Activated naive CD4-positive, alpha-beta T cell treated with anti-CD3 and anti-CD28 coated beads, Interleukin-2, amount 50 U/mL, for 24 hours (primary cell): ENCODE data around the gene TENT5C.

Source experiments
- H3K27ac Mint-ChIP-seq: one replicate; pipeline ENCODE4 v1.8.0; 2021; ENCODE audit warnings: mild to moderate bottlenecking, mixed read lengths
- H3K27me3 Mint-ChIP-seq: one replicate; pipeline ENCODE4 v1.8.0; 2021; ENCODE audit warnings: mixed read lengths
- H3K36me3 Mint-ChIP-seq: one replicate; pipeline ENCODE4 v1.8.0; 2021; ENCODE audit warnings: mixed read lengths
- H3K4me1 Mint-ChIP-seq: one replicate; pipeline ENCODE4 v1.8.0; 2021; ENCODE audit warnings: mixed read lengths
- H3K4me3 Mint-ChIP-seq: one replicate; pipeline ENCODE4 v1.8.0; 2021; ENCODE audit warnings: mild to moderate bottlenecking, mixed read lengths
- H3K9me3 Mint-ChIP-seq: one replicate; pipeline ENCODE4 v1.8.0; 2021; ENCODE audit warnings: mixed read lengths

The TENT5C gene

GRCh38 chr1:117631359-117632160 is 25.7 kb downstream of the TENT5C start:
- H3K9me3 Mint-ChIP-seq = no peaks in the 10 kb centered on the region
- H3K4me3 Mint-ChIP-seq = no peak overlapping the region
- H3K27me3 Mint-ChIP-seq = peaks cover 3% of the 10 kb centered on the region
- H3K27ac Mint-ChIP-seq = no peak overlapping the region
- H3K36me3 Mint-ChIP-seq = peaks cover 5% of the 10 kb centered on the region
- peaks cover 3% of the 10 kb centered on the region for H3K4me1 Mint-ChIP-seq

GRCh38 chr1:117632269-117633067 is 26.6 kb downstream of the TENT5C start:
- Mint-ChIP-seq H3K9me3 (no peaks in the 10 kb centered on the region), H3K27ac (no peak overlapping the region), H3K27me3 (peaks cover 6% of the 10 kb centered on the region), H3K4me1 (peaks cover 6% of the 10 kb centered on the region), H3K4me3 (no peak overlapping the region), H3K36me3 (peaks cover 5% of the 10 kb centered on the region)

- peaks cover 6% of the 10 kb centered on the region for H3K27me3 Mint-ChIP-seq
- H3K36me3 Mint-ChIP-seq = peaks cover 5% of the 10 kb centered on the region
- H3K27ac Mint-ChIP-seq = no peak overlapping the region
- peaks cover 6% of the 10 kb centered on the region for H3K4me1 Mint-ChIP-seq
- no peaks in the 10 kb centered on the region for H3K9me3 Mint-ChIP-seq
- no peak overlapping the region for H3K4me3 Mint-ChIP-seq
These were observed 27.2 kb downstream of the TENT5C start for GRCh38 chr1:117633068-117633345.

- H3K4me1 Mint-ChIP-seq = peaks cover 6% of the 10 kb centered on the region
- peaks cover 5% of the 10 kb centered on the region for H3K36me3 Mint-ChIP-seq
- H3K4me3 Mint-ChIP-seq = no peak overlapping the region
- no peaks in the 10 kb centered on the region for H3K9me3 Mint-ChIP-seq
- peaks cover 6% of the 10 kb centered on the region for H3K27me3 Mint-ChIP-seq
- no peak overlapping the region for H3K27ac Mint-ChIP-seq
These were observed 27.6 kb downstream of the TENT5C start for GRCh38 chr1:117633423-117633822.

DNA sequence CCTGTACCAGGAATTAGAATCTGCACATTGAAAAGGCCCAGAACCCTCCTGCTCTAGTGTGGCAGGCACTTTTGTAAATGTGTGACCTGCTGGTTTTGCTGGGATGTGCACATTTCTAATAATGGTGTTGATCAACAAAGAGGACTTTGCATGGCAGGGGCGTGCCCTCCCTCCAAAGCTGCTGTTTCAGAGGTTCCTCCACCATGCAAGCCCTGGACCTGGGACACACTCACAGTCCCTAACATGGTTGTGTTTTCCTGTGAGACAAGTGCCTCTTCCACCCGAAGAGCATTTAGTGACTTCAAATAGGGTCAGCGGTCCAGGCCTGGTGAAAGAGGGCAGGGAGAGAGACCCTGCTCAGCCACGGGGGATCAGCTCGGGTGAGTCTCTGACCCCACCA is 28.1 kb downstream of the TENT5C start:
- Mint-ChIP-seq H3K4me3 (no peak overlapping the region), H3K9me3 (no peaks in the 10 kb centered on the region), H3K27me3 (peaks cover 9% of the 10 kb centered on the region), H3K4me1 (peaks cover 6% of the 10 kb centered on the region), H3K36me3 (peaks cover 4% of the 10 kb centered on the region), H3K27ac (no peak overlapping the region)

- H3K4me1 Mint-ChIP-seq = peaks cover 6% of the 10 kb centered on the region
- H3K27ac Mint-ChIP-seq = no peak overlapping the region
- peaks cover 9% of the 10 kb centered on the region for H3K27me3 Mint-ChIP-seq
These were observed 28.8 kb downstream of the TENT5C start for GRCh38 chr1:117634631-117635030.

DNA sequence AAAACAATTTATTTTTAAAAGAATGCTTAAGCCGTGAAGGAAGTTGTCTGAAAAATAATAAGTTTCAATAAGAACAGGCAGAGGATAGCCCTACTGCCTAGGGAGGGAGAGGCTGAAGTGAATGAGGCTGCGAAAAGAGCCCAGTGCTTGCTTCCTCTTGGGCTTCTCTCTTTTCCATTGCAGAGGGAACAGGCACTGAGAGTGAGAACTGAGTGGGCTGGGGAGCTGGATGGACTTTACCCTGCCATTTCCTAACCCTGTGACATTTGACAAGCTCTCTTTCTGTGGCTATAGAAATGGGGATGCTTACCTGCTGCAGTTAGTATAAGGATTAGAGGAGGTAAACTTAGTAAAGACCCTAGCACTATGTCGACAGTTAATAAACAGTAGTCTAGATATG is 30.0 kb downstream of the TENT5C start:
- Mint-ChIP-seq H3K27ac (no peak overlapping the region), H3K4me3 (no peak overlapping the region), H3K4me1 (peaks cover 6% of the 10 kb centered on the region), H3K36me3 (no peaks in the 10 kb centered on the region), H3K9me3 (no peaks in the 10 kb centered on the region), H3K27me3 (peaks cover 9% of the 10 kb centered on the region)

More at GRCh38 chr1:117634631-117635030, 28.8 kb downstream of the TENT5C start:
- Mint-ChIP-seq H3K4me3 (no peak overlapping the region), H3K9me3 (no peaks in the 10 kb centered on the region), H3K36me3 (no peaks in the 10 kb centered on the region)

- peaks cover 6% of the 10 kb centered on the region for H3K4me1 Mint-ChIP-seq
- no peak overlapping the region for H3K27ac Mint-ChIP-seq
- H3K4me3 Mint-ChIP-seq = no peak overlapping the region
- peaks cover 9% of the 10 kb centered on the region for H3K27me3 Mint-ChIP-seq
- no peaks in the 10 kb centered on the region for H3K36me3 Mint-ChIP-seq
- no peaks in the 10 kb centered on the region for H3K9me3 Mint-ChIP-seq
These were observed 31.0 kb downstream of the TENT5C start for GRCh38 chr1:117636637-117637425.

DNA sequence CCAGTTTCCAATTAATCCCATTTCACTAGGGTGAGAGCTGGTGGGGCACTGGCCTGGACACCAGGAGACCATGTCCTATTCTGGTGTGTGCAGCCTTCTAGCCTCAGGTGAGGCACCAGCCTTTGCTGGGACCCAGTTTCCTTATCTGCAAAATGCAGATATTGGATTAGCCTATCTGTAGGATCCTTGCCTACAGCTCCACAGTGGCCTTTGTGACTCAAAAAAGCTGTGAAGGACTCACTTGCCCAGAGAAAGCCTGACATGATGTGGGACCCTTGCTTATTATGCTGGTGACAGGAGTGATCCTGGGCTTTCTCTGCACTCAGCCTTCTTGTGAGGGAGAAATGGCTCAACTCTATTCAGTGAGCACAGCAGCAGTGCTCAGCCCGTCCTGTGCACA is 32.3 kb downstream of the TENT5C start:
- Mint-ChIP-seq H3K9me3 (no peaks in the 10 kb centered on the region), H3K4me1 (peaks cover 6% of the 10 kb centered on the region), H3K27me3 (peaks cover 9% of the 10 kb centered on the region), H3K36me3 (no peaks in the 10 kb centered on the region), H3K27ac (no peak overlapping the region), H3K4me3 (no peak overlapping the region)

GRCh38 chr1:117638759-117639158 is 32.9 kb downstream of the TENT5C start:
- no peaks in the 10 kb centered on the region for H3K9me3 Mint-ChIP-seq
- H3K4me3 Mint-ChIP-seq = no peak overlapping the region
- H3K4me1 Mint-ChIP-seq = peaks cover 6% of the 10 kb centered on the region
- H3K36me3 Mint-ChIP-seq = no peaks in the 10 kb centered on the region
- H3K27ac Mint-ChIP-seq = no peak overlapping the region
- H3K27me3 Mint-ChIP-seq = peaks cover 9% of the 10 kb centered on the region

DNA sequence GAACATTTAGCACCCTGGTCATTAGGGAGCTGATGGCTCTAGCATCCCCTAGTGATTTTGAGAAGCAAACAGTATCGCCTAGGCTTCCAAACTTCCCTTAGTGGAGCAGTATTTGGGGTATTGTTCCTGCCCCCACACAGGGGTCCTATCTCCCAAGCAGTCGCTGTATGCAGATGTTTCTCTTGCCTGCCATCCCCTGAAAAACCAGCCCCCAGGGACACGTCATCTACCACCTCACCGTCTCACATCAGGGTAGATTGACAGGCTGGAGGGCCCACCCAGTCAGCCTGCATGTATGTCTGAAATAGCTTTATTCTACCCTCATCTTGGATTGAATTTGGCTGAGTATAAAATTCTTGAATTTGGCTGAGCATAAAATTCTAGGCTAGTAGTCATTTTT is 33.9 kb downstream of the TENT5C start:
- Mint-ChIP-seq H3K36me3 (no peaks in the 10 kb centered on the region), H3K27ac (no peak overlapping the region), H3K4me1 (peaks cover 6% of the 10 kb centered on the region), H3K4me3 (no peak overlapping the region), H3K9me3 (no peaks in the 10 kb centered on the region), H3K27me3 (peaks cover 9% of the 10 kb centered on the region)

- no peak overlapping the region for H3K4me3 Mint-ChIP-seq
These were observed 35.7 kb downstream of the TENT5C start for GRCh38 chr1:117641536-117641935.

GRCh38 chr1:117642963-117643362 is 37.1 kb downstream of the TENT5C start:
- no peaks in the 10 kb centered on the region for H3K36me3 Mint-ChIP-seq
- no peak overlapping the region for H3K4me3 Mint-ChIP-seq
- no peaks in the 10 kb centered on the region for H3K9me3 Mint-ChIP-seq
- peaks cover 13% of the 10 kb centered on the region for H3K27me3 Mint-ChIP-seq
- no peaks in the 10 kb centered on the region for H3K4me1 Mint-ChIP-seq
- no peak overlapping the region for H3K27ac Mint-ChIP-seq

More at GRCh38 chr1:117641536-117641935, 35.7 kb downstream of the TENT5C start:
- H3K4me1 Mint-ChIP-seq = peaks cover 3% of the 10 kb centered on the region
- H3K27me3 Mint-ChIP-seq = peaks cover 13% of the 10 kb centered on the region
- no peaks in the 10 kb centered on the region for H3K9me3 Mint-ChIP-seq
- H3K36me3 Mint-ChIP-seq = no peaks in the 10 kb centered on the region
- no peak overlapping the region for H3K27ac Mint-ChIP-seq

DNA sequence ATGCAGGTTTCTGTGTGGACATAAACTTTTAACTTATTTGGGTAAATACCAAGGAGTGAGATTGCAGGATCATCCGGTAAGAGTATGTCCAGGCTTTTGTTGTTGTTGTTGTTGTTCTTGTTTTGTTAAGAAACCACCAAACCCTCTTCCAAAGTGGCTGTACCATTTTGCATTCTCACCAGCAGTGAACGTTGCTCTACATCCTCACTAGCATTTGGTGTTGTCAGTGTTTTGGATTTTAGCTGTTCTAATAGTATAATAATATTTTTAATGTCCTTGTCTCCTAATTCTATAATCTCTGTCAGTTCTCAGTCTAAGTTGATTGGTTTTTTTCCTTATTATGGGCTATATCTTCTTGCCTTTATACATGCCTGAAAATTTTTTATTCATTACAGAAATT is 37.8 kb downstream of the TENT5C start:
- Mint-ChIP-seq H3K36me3 (no peaks in the 10 kb centered on the region), H3K4me3 (no peak overlapping the region), H3K9me3 (no peaks in the 10 kb centered on the region), H3K4me1 (peaks cover 4% of the 10 kb centered on the region), H3K27me3 (peaks cover 14% of the 10 kb centered on the region), H3K27ac (no peak overlapping the region)

DNA sequence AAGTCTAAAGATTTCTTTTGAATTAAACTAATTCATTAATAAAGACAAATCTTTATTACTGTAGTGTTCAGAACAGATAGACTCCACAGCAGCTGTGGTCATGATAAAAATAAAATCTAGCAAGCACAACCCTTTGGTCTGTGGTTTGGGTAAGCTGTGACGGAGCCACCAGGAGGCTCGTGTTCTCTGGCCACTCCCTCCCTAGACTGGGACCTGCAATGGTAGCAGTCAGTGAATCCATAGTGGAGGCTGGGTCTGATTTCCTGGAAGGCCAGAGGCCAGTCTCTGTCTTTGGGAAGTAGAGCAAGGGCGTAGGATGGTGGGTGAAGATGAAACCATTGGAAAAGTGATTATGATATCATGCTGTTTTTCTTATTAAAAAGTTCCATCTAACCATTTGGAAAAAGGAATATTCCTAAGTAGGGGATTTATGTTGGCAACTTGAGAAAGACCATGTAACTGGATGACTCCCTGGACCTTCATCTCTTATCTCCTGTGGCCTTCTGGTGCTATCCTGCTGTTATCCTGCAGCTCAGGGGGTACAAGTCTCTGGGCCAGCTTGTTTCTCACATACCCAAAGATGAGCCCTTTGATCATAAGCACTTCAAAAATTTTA is 39.0 kb downstream of the TENT5C start:
- Mint-ChIP-seq H3K36me3 (no peaks in the 10 kb centered on the region), H3K9me3 (no peaks in the 10 kb centered on the region), H3K4me1 (peaks cover 11% of the 10 kb centered on the region), H3K27ac (no peak overlapping the region), H3K4me3 (no peak overlapping the region), H3K27me3 (peaks cover 13% of the 10 kb centered on the region)
